Astrocyte (in vitro differentiated cells and primary cell): ENCODE data around the gene ISOC1. TPM values are rescaled to one million over a fixed set of nuclear protein-coding genes. Genes with fewer than 3 reads are reported as not detected.

Source experiments
- DNase-seq: peaks from one replicate; pipeline ENCODE4 v3.0.0-alpha.2; 2010; ENCODE audit warnings: low read depth
- FAIRE-seq: peaks from 2 replicates; lab custom pipeline; 2011; peaks lifted over from hg19 to GRCh38; lab: Jason Lieb, UNC
- H2AFZ ChIP-seq: 2 replicates; pipeline ENCODE4 v1.6.0; 2012; ENCODE audit warnings: low read depth, low read length, inconsistent platforms
- H3K27ac ChIP-seq: 2 replicates; pipeline ENCODE4 v1.5.1; 2011; ENCODE audit warnings: low read depth, low read length, inconsistent platforms
- H3K27me3 ChIP-seq: 2 replicates; pipeline ENCODE4 v1.6.0; 2011; ENCODE audit warnings: low read length, inconsistent platforms; ENCODE audit not compliant: insufficient read depth
- H3K36me3 ChIP-seq: 2 replicates; pipeline ENCODE4 v1.5.1; 2011; ENCODE audit warnings: low read length, inconsistent platforms; ENCODE audit not compliant: insufficient read depth
- H3K4me1 ChIP-seq: 2 replicates; pipeline ENCODE4 v1.5.1; 2011; ENCODE audit warnings: low read length, inconsistent platforms; ENCODE audit not compliant: insufficient read depth
- H3K4me2 ChIP-seq: 2 replicates; pipeline ENCODE4 v1.6.0; 2012; ENCODE audit warnings: low read length, inconsistent platforms
- H3K4me3 ChIP-seq: 2 replicates; pipeline ENCODE4 v1.5.1; 2011; ENCODE audit warnings: low read depth, mild to moderate bottlenecking, low read length, inconsistent platforms; ENCODE audit not compliant: insufficient read depth
- H3K79me2 ChIP-seq: 2 replicates; pipeline ENCODE4 v1.6.0; 2012; ENCODE audit warnings: mild to moderate bottlenecking, low read length, inconsistent platforms; ENCODE audit not compliant: insufficient read depth
- H3K9ac ChIP-seq: 2 replicates; pipeline ENCODE4 v1.6.0; 2012; ENCODE audit warnings: mild to moderate bottlenecking, low read length, inconsistent platforms
- H3K9me3 ChIP-seq: 2 replicates; pipeline ENCODE4 v1.5.1; 2012; ENCODE audit warnings: low read depth, mild to moderate bottlenecking, low read length, inconsistent platforms; ENCODE audit not compliant: insufficient read depth
- H4K20me1 ChIP-seq: 2 replicates; pipeline ENCODE4 v1.6.0; 2012; ENCODE audit warnings: low read length, inconsistent platforms; ENCODE audit not compliant: insufficient read depth
- H3K27ac Mint-ChIP-seq: one replicate; pipeline ENCODE4 v1.8.0; 2021; ENCODE audit warnings: mild to moderate bottlenecking, mixed read lengths; ENCODE audit not compliant: unreplicated experiment
- H3K27me3 Mint-ChIP-seq: one replicate; pipeline ENCODE4 v1.8.0; 2021; ENCODE audit warnings: low read depth, mixed read lengths; ENCODE audit not compliant: unreplicated experiment
- H3K36me3 Mint-ChIP-seq: one replicate; pipeline ENCODE4 v1.8.0; 2021; ENCODE audit warnings: low read depth, mixed read lengths; ENCODE audit not compliant: unreplicated experiment
- H3K4me1 Mint-ChIP-seq: one replicate; pipeline ENCODE4 v1.8.0; 2021; ENCODE audit warnings: low read depth, mixed read lengths; ENCODE audit not compliant: unreplicated experiment
- H3K4me3 Mint-ChIP-seq: one replicate; pipeline ENCODE4 v1.8.0; 2021; ENCODE audit warnings: mild to moderate bottlenecking, moderate library complexity, mixed read lengths; ENCODE audit not compliant: unreplicated experiment
- H3K9me3 Mint-ChIP-seq: one replicate; pipeline ENCODE4 v1.8.0; 2021; ENCODE audit warnings: mild to moderate bottlenecking, mixed read lengths; ENCODE audit not compliant: unreplicated experiment
- CTCF ChIP-seq: IDR thresholded peaks from 2 replicates; pipeline ENCODE4 v1.5.1; 2011; ENCODE audit warnings: low read depth, mild to moderate bottlenecking, inconsistent platforms, low read length, moderate library complexity; ENCODE audit not compliant: insufficient read depth
- EZH2 ChIP-seq: IDR thresholded peaks from 2 replicates; pipeline ENCODE4 v1.6.1; 2012; ENCODE audit warnings: mild to moderate bottlenecking, low read length, inconsistent platforms; ENCODE audit not compliant: insufficient read depth
- microRNA-seq: library from miRNA; unstranded; fragments of <30 nt; microRNA quantifications from one replicate; pipeline ENCODE4 v1.2.0, GENCODE V29; 2020
- total RNA-seq: library from RNA; stranded (reverse); gene quantifications from 2 replicates; pipeline ENCODE4 v1.2.1, GENCODE V29; 2021

ISOC1 gene
- total RNA-seq, 1 donor from 2014 or later = 8.4 TPM

GRCh38 chr5:129161830-129162229 is 67.3 kb downstream of the ISOC1 start:
- Mint-ChIP-seq H3K4me3 (no peak overlapping the region), H3K27ac (no peak overlapping the region), H3K9me3 (peaks cover 11% of the 10 kb centered on the region), H3K36me3 (no peaks in the 10 kb centered on the region), H3K4me1 (no peaks in the 10 kb centered on the region), H3K27me3 (no peaks in the 10 kb centered on the region)
- H3K27ac ChIP-seq = no peak overlapping the region
- H3K4me2 ChIP-seq = no peak overlapping the region
- no peaks in the 10 kb centered on the region for H3K27me3 ChIP-seq
- peaks cover 6% of the 10 kb centered on the region for H3K9me3 ChIP-seq
- TF ChIP-seq EZH2 = no peak
- no peak for TF ChIP-seq CTCF
- DNase-seq (no peak), FAIRE-seq (no peak)
- H3K36me3 ChIP-seq = no peaks in the 10 kb centered on the region
- H2AFZ ChIP-seq = no peak overlapping the region
- no peaks in the 10 kb centered on the region for H3K79me2 ChIP-seq
- H3K4me1 ChIP-seq = no peaks in the 10 kb centered on the region
- no peak overlapping the region for H3K4me3 ChIP-seq
- no peaks in the 10 kb centered on the region for H4K20me1 ChIP-seq
- no peak overlapping the region for H3K9ac ChIP-seq

Small RNA genes within 50 kb of the gene (microRNA-seq; reads per million reads assigned to microRNA genes)
- gene MIR4633 = not detected

Other genes starting within 250 kb of the ISOC1 start
- gene SLC27A6, start 129.3 kb upstream of the ISOC1 start, total RNA-seq = 0.17 and 0.39 TPM in 2 replicates